Right atrium auricular region (tissue), 2 donors: ENCODE results near the gene UXS1. TPM values are rescaled to one million over a fixed set of nuclear protein-coding genes. Genes with fewer than 3 reads are reported as not detected.

Experiments
- DNase-seq: peaks from one replicate; pipeline ENCODE4 v3.0.0-alpha.2; 2019; ENCODE audit warnings: low spot score
- H3K27ac ChIP-seq, 2 donors: fragments of 200-600 bp; sonication (generic); 1 replicate in 1 of 2; 2 replicates in 1 of 2; pipeline ENCODE4 v1.5.1; 2016 to 2019
- H3K27me3 ChIP-seq, 2 donors: fragments of 200-600 bp; sonication (generic); one replicate each; pipeline versions ENCODE4 v1.5.1 to v1.6.0; 2017 to 2019
- H3K36me3 ChIP-seq: fragments of 200-600 bp; sonication (generic); one replicate; pipeline ENCODE4 v1.5.1; 2016
- H3K4me1 ChIP-seq, 2 donors: fragments of 200-600 bp; sonication (generic); one replicate each; pipeline versions ENCODE4 v1.5.1 to v1.6.0; 2017 to 2019
- H3K4me3 ChIP-seq, 2 donors: fragments of 200-600 bp; sonication (generic); 1 replicate in 1 of 2; 2 replicates in 1 of 2; pipeline ENCODE4 v1.5.1; 2017 to 2019; ENCODE audit warnings: mild to moderate bottlenecking in 1 of 2, moderate library complexity in 1 of 2
- H3K9me3 ChIP-seq, 2 donors: fragments of 200-600 bp; sonication (generic); one replicate each; pipeline ENCODE4 v1.5.1; 2019
- total RNA-seq, 2 donors: library from RNA; depleted of rRNA; stranded (reverse); fragments of >200 nt; gene quantifications; one replicate each; pipeline ENCODE4 v1.1.0, GENCODE V29; 2016
- TF ChIP-seq, protein P1 (sequence below), 2 donors: fragments of 200-600 bp; sonication (generic); IDR thresholded peaks; one replicate each; pipeline ENCODE4 v1.5.1; 2019; ENCODE audit warnings: antibody characterized with exemption in 2 of 2

Gene UXS1
- total RNA-seq, 2 donors from 2014 or later, result 25.0 to 33.5 TPM

DNA sequence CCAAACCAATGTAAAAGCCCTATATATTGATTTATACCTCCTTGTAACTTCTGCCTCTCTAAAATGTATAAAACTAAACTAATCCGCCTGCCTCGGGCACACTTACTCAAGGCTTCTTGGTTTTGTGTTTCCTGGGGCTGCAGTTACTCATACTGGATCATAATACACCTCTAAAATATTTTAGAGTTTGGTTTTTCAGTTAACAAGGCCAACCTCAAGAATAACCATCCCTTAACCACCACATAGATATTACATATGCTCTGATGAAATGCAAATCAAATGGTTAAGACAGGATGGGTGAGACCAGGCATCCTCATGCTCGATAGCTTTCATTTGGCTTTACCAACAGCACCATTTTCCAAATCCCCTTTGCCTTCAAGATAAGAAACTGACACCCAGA lies 46.4 kb downstream of the UXS1 start:
- TF ChIP-seq, protein P1, sequence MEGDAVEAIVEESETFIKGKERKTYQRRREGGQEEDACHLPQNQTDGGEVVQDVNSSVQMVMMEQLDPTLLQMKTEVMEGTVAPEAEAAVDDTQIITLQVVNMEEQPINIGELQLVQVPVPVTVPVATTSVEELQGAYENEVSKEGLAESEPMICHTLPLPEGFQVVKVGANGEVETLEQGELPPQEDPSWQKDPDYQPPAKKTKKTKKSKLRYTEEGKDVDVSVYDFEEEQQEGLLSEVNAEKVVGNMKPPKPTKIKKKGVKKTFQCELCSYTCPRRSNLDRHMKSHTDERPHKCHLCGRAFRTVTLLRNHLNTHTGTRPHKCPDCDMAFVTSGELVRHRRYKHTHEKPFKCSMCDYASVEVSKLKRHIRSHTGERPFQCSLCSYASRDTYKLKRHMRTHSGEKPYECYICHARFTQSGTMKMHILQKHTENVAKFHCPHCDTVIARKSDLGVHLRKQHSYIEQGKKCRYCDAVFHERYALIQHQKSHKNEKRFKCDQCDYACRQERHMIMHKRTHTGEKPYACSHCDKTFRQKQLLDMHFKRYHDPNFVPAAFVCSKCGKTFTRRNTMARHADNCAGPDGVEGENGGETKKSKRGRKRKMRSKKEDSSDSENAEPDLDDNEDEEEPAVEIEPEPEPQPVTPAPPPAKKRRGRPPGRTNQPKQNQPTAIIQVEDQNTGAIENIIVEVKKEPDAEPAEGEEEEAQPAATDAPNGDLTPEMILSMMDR (IDR thresholded peaks at IDR 0.05), result no peak
- Histone ChIP-seq H3K4me1 (no peaks in the 10 kb centered on the region), H3K4me3 (no peak overlapping the region), H3K36me3 (no peaks in the 10 kb centered on the region), H3K9me3 (peaks cover 0 to 1% of the 10 kb centered on the region in 2 donors), H3K27me3 (no peaks in the 10 kb centered on the region), H3K27ac (no peak overlapping the region)
- DNase-seq, result no peak

GRCh38 chr2:106147159-106147558 lies 46.9 kb downstream of the UXS1 start:
- H3K27me3 ChIP-seq, result no peaks in the 10 kb centered on the region
- no peak overlapping the region for H3K4me3 ChIP-seq
- no peaks in the 10 kb centered on the region for H3K9me3 ChIP-seq
- H3K36me3 ChIP-seq, result no peaks in the 10 kb centered on the region
- no peak overlapping the region for H3K27ac ChIP-seq
- H3K4me1 ChIP-seq, result no peaks in the 10 kb centered on the region
- DNase-seq, result no peak
- TF ChIP-seq, protein P1 (IDR thresholded peaks at IDR 0.05), result no peak

- Histone ChIP-seq H3K4me3 (no peak overlapping the region), H3K36me3 (no peaks in the 10 kb centered on the region), H3K4me1 (no peaks in the 10 kb centered on the region), H3K9me3 (no peaks in the 10 kb centered on the region), H3K27ac (no peak overlapping the region), H3K27me3 (no peaks in the 10 kb centered on the region)
- TF ChIP-seq, protein P1 (IDR thresholded peaks at IDR 0.05), result no peak
- no peak for DNase-seq
These were observed 49.3 kb downstream of the UXS1 start for GRCh38 chr2:106144621-106145331.

- H3K4me1 ChIP-seq, result peaks cover 0 to 8% of the 10 kb centered on the region in 2 donors
- no peaks in the 10 kb centered on the region for H3K36me3 ChIP-seq
- TF ChIP-seq, protein P1 (IDR thresholded peaks at IDR 0.05), result no peak
- H3K9me3 ChIP-seq, result no peaks in the 10 kb centered on the region
- H3K27ac ChIP-seq, result no peak overlapping the region
- H3K27me3 ChIP-seq, result no peaks in the 10 kb centered on the region
- DNase-seq, result no peak
- no peak overlapping the region for H3K4me3 ChIP-seq
These were observed 50.4 kb downstream of the UXS1 start for GRCh38 chr2:106143495-106144215.

DNA sequence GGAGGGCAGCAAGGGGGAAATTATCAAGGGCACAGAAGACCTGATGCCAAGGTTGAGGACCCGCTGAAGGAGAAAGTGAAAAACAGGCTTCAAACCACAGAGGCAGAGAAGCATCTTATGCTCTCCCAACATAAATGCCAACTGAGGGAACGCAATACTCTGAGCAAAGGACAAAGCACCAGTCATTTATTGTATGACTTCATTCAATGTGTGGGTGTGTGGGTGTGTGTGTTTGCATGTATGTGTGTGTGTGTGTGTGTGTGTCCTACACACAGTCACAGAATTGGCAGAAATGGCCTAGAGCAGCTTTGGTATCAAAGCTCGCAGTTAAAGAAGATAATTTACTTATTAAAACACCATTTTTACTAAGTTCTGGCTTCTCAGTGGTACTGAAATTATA lies 51.4 kb downstream of the UXS1 start:
- no peaks in the 10 kb centered on the region for H3K27me3 ChIP-seq
- no peaks in the 10 kb centered on the region for H3K9me3 ChIP-seq
- H3K4me3 ChIP-seq, result no peak overlapping the region
- no peaks in the 10 kb centered on the region for H3K36me3 ChIP-seq
- no peak overlapping the region for H3K27ac ChIP-seq
- TF ChIP-seq, protein P1 (IDR thresholded peaks at IDR 0.05), result no peak
- no peak for DNase-seq
- peaks cover 0 to 12% of the 10 kb centered on the region in 2 donors for H3K4me1 ChIP-seq
